HG03457 (cell line): Measurements from ENCODE around the gene UXS1.

ENCODE experiments used
- ATAC-seq: cut with Tn5 transposase; IDR thresholded peaks from one replicate; pipeline ENCODE4 v1.9.1; 2021; ENCODE audit warnings: moderate number of reproducible peaks; ENCODE audit not compliant: unreplicated experiment

The UXS1 gene

GRCh38 chr2:106189764-106190468 is 4.2 kb downstream of the UXS1 start:
- no peak for ATAC-seq

GRCh38 chr2:106189325-106189724 is 4.8 kb downstream of the UXS1 start:
- no peak for ATAC-seq

- ATAC-seq: no peak
Observed at GRCh38 chr2:106187273-106187891, 6.7 kb downstream of the UXS1 start.

GRCh38 chr2:106185475-106186184 is 8.5 kb downstream of the UXS1 start:
- ATAC-seq: no peak

GRCh38 chr2:106184857-106185256 is 9.2 kb downstream of the UXS1 start:
- no peak for ATAC-seq

GRCh38 chr2:106184394-106184793 is 9.7 kb downstream of the UXS1 start:
- no peak for ATAC-seq

- ATAC-seq: no peak
Observed at GRCh38 chr2:106183101-106183696, 10.9 kb downstream of the UXS1 start.

GRCh38 chr2:106181064-106181463 is 13.0 kb downstream of the UXS1 start:
- no peak for ATAC-seq

- no peak for ATAC-seq
Observed at GRCh38 chr2:106180602-106181001, 13.5 kb downstream of the UXS1 start.

- ATAC-seq: no peak
Observed at GRCh38 chr2:106178716-106179115, 15.4 kb downstream of the UXS1 start.

- no peak for ATAC-seq
Observed at GRCh38 chr2:106177581-106177980, 16.5 kb downstream of the UXS1 start.

GRCh38 chr2:106176446-106177099 is 17.5 kb downstream of the UXS1 start:
- ATAC-seq: no peak

- no peak for ATAC-seq
Observed at GRCh38 chr2:106175086-106175850, 18.8 kb downstream of the UXS1 start.

- ATAC-seq: no peak
Observed at GRCh38 chr2:106174056-106174455, 20.0 kb downstream of the UXS1 start.

GRCh38 chr2:106172649-106173048 is 21.5 kb downstream of the UXS1 start:
- ATAC-seq: no peak

- no peak for ATAC-seq
Observed at GRCh38 chr2:106168657-106169056, 25.4 kb downstream of the UXS1 start.

GRCh38 chr2:106167067-106167466 is 27.0 kb downstream of the UXS1 start:
- no peak for ATAC-seq

- no peak for ATAC-seq
Observed at GRCh38 chr2:106165561-106165960, 28.5 kb downstream of the UXS1 start.

- no peak for ATAC-seq
Observed at GRCh38 chr2:106165029-106165428, 29.1 kb downstream of the UXS1 start.

- no peak for ATAC-seq
Observed at GRCh38 chr2:106163948-106164545, 30.1 kb downstream of the UXS1 start.
